GM19238 (cell line): ENCODE measurements around the gene PRKG1.
"Not testable (repeated sequence)": the region's sequence is repeated elsewhere in the genome, so short reads cannot be mapped to it uniquely, and the experiment has no call there.

Source experiments
- DNase-seq: peaks from one replicate; pipeline ENCODE4 v3.0.0; 2011; ENCODE audit warnings: low spot score; ENCODE audit not compliant: insufficient read length

PRKG1 gene

DNA sequence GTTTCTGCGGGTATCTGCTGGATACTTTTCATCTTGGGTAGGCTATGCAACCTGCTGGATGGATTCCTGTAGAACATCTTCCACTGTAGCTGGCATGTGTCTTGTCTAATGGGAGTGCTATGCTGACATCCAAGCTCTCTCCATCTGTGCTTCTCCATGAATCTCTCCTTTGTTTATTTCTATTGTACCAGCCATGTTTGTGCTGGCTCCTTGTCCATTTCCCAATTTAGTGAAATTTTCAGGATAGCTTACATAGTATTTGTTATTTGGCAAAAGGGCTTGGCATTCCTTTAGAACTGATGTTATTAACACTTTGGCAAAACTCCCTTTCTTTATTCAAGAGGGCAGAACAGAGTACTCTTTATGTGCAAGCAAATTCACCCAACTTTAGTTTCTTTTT, 427.1 kb downstream of the PRKG1 start:
- DNase-seq = no peak

- no peak for DNase-seq
Observed at GRCh38 chr10:51502124-51502523, 427.8 kb downstream of the PRKG1 start.

GRCh38 chr10:51503378-51503777, 429.1 kb downstream of the PRKG1 start:
- no peak for DNase-seq

DNA sequence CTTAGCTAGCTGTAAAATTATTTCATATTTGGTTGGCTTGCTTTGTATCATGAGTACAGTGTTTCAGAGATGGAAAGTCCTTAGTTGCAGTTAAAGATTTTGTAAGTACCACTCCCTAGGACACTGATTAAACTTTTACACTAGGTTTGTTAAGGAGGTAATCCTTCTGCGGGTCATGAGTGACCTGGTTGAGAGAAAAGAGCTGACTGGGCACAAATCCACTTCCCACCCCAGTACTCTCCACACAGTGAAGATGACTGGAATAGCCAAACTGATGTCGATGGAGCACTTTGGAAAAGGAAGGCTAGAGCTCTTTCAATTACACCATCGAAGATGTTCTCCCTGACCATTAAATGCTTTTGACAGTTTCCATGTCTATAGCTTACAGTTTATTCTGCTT, 433.2 kb downstream of the PRKG1 start:
- DNase-seq = no peak

GRCh38 chr10:51508156-51508555, 433.9 kb downstream of the PRKG1 start:
- no peak for DNase-seq

GRCh38 chr10:51510231-51510630, 435.9 kb downstream of the PRKG1 start:
- no peak for DNase-seq

DNA sequence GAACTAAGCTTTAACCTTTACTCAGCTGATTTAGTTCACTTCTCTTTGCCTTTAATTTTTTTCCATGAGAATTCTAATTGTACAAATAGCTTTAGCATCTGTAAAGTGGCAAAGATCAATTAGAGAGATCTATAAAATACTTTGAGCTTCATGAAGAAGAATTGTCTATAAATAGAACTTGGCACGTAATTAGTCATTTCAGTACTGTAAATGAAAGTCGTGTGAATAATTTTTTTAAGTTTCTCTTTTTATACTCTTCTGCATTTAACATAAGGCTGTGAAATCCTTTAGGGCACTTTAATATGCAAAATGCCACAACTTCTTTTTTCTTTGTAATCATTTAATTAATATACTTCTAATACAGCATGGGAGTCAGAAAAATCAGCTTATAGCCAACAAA, 447.3 kb downstream of the PRKG1 start:
- DNase-seq = no peak

- DNase-seq = no peak
Observed at GRCh38 chr10:51522858-51523257, 448.6 kb downstream of the PRKG1 start.

DNA sequence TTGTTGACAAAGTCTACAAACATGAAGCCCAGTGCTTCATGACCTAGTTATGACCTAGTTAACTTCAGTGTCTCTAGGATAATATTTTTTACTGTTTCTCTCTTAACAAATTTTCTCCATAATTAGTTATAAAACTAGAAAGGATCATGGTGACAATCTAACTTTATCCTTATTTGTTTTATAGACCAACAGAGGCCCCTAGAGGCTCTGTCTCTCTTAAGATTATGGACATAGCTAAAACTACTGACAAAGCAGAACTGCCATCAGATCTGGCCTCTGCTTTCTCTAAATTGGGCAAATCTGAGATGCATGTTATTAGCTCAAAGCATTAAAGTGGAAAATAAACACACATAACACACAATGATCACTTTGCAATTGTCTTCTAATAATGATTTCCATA, 449.2 kb downstream of the PRKG1 start:
- DNase-seq = no peak

GRCh38 chr10:51524041-51524440, 449.8 kb downstream of the PRKG1 start:
- DNase-seq = no peak

DNA sequence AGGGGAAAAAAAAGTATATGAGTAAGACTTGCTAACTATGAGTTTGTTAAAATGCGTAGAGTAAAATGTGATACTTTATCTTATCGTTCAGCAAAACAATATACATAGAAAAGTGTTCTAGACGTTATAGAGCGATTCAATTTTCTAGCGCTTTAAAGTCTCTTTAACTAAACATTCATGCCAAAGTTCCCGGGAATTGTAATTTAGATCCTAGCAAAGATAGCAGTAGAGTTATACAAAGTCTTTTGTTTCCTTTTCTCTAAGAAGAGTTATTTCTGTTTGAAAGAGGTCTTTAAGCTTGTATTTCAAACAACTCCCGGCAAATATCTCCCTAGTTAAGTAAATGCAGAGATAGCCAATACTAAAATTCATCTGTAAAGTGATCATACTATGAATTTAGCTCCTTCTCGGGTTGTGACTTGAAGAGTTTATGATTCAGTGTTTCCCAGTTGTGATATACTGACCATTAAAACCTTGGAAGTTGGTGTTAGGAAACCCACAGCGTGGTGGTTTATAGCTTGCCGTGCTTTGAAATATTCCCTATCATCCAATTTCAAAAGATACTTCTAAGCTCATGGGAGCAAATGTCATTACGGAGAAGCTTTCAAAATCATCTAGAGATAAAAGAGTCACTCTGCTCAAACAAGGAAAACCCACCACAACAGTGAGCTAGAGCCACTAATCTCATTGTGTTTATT, 453.4 kb downstream of the PRKG1 start:
- no peak for DNase-seq

- no peak for DNase-seq
Observed at GRCh38 chr10:51528527-51528926, 454.2 kb downstream of the PRKG1 start.

GRCh38 chr10:51530541-51530940, 456.3 kb downstream of the PRKG1 start:
- no peak for DNase-seq

GRCh38 chr10:51532044-51532443, 457.8 kb downstream of the PRKG1 start:
- no peak for DNase-seq

DNA sequence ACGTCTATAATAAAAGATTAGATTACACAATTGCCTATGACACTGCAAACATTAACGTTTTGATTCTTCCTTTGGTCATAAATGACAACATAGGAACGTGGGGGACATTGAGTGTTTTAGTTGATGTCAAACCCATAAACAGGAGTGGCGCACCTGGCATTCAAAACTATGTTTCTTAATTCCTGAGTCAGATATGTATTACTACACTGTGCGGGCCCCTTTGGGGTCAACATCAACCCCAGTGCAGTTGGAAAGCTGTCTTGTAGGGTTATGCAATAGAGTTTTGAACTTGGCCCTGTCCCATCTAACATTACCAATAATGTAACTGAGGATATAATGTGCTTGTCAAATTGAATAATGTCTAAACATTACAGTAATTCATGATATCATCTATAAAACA, 468.6 kb downstream of the PRKG1 start:
- no peak for DNase-seq

DNA sequence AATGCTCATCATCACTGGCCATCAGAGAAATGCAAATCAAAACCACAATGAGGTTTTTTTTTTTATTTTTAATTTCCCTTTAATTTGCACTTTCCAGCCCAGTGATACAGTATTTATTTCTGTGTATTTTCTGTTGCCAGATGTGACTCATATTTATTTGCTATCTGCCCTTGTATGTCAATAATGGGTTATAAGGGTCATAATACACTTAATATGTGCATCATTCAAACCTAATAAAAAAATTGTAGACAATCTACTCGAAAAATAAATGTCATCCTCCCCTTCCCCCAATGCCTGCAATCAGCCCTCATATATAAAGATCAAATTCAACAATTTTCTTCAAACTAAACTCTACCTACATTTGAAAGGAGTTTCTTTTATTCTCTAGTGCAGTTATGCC, 470.6 kb downstream of the PRKG1 start:
- DNase-seq = no peak

DNA sequence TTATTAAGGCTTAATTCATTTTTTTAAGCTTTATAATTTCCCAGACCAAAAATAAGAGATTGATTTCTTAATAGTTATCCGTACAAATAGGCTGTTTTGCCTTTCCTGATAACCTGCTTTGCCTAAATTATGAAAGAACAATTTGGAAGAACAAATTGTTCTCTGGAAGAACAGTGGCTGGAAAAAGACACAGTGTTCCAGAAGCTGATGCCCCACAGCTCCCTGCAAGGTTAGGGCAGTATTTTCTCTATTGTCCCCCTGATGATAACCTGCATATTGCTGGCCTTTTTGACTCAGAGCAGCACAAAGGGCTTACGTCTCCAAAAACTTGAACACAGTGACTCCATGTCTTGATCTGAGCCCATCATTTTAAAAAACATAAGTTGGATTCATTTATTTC, 473.7 kb downstream of the PRKG1 start:
- no peak for DNase-seq

- DNase-seq = no peak
Observed at GRCh38 chr10:51552879-51553278, 478.6 kb downstream of the PRKG1 start.

GRCh38 chr10:51564896-51565510, 490.7 kb downstream of the PRKG1 start:
- no peak for DNase-seq

GRCh38 chr10:51567271-51567670, 493.0 kb downstream of the PRKG1 start:
- DNase-seq = no peak

GRCh38 chr10:51569467-51569866, 495.2 kb downstream of the PRKG1 start:
- no peak for DNase-seq

GRCh38 chr10:51574248-51575048, 500.2 kb downstream of the PRKG1 start:
- no peak for DNase-seq

GRCh38 chr10:51581196-51581595, 506.9 kb downstream of the PRKG1 start:
- DNase-seq = not testable (repeated sequence)
